H1 (cell line): ENCODE measurements around the gene SLC37A2. TPM values are rescaled to one million over a fixed set of nuclear protein-coding genes. Genes with fewer than 3 reads are reported as not detected.

Experiments used
- ATF2 ChIP-seq: IDR thresholded peaks from 2 replicates; pipeline ENCODE4 v1.6.1; 2012; ENCODE audit warnings: low read length, inconsistent platforms
- BRCA1 ChIP-seq: IDR thresholded peaks from 2 replicates; pipeline ENCODE4 v1.6.1; 2012; ENCODE audit warnings: low read depth, low read length, improper control_type of control experiment
- CBX5 ChIP-seq: fragments of 300-800, 300-1000 bp; sonication (generic); IDR thresholded peaks from 2 replicates; pipeline ENCODE4 v1.7.1; 2016; ENCODE audit warnings: antibody characterized with exemption, low read length, low read depth
- CHD2 ChIP-seq: IDR thresholded peaks from 2 replicates; pipeline ENCODE4 v1.6.1; 2012; ENCODE audit warnings: low read length, improper control_type of control experiment
- MAX ChIP-seq: IDR thresholded peaks from 2 replicates; pipeline ENCODE4 v1.6.1; 2012; ENCODE audit warnings: inconsistent platforms
- POLR2AphosphoS5 ChIP-seq: IDR thresholded peaks from 2 replicates; pipeline ENCODE4 v1.6.1; 2011; ENCODE audit warnings: low read depth, low read length
- RAD21 ChIP-seq, 2 experiments: IDR thresholded peaks in 1 of 2; conservative IDR thresholded peaks in 1 of 2; 2 replicates each; pipeline ENCODE4 v1.6.1; 2011; ENCODE audit warnings: low read depth in 2 of 2, low read length in 2 of 2, improper control_type of control experiment in 1 of 2, inconsistent platforms in 1 of 2, mild to moderate bottlenecking in 1 of 2, moderate library complexity in 1 of 2
- SP4 ChIP-seq: IDR thresholded peaks from 2 replicates; pipeline ENCODE4 v1.6.1; 2012; ENCODE audit warnings: low read length, inconsistent platforms
- polyA plus RNA-seq, 7 experiments: library from polyadenylated mRNA; depleted of rRNA in 3 of 7; stranded (reverse) in 5 of 7; unstranded in 2 of 7; fragments of >200 nt in 5 of 7; fragments of 200-250 nt in 2 of 7; gene quantifications; 1 replicate in 5 of 7; 2 replicates in 1 of 7; 4 replicates in 1 of 7; pipeline versions ENCODE4 v1.2.1 to v1.2.3, GENCODE V29; 2011 to 2013; ENCODE audit warnings: missing spikeins in 2 of 7, mixed read lengths in 2 of 7
- total RNA-seq: library from RNA; stranded (reverse); fragmentation: NEBNext Ultra II Directional; extraction: Animal tissue kit (Norgen Biotek cat#: 25700); gene quantifications from 2 replicates; pipeline ENCODE4 v1.2.1, GENCODE V29; 2021
- TF ChIP-seq, protein P1 (sequence below), 3 experiments: IDR thresholded peaks; 1 replicate in 2 of 3; 2 replicates in 1 of 3; pipeline versions ENCODE4 v1.5.1 to v1.6.1; 2011; ENCODE audit warnings: low read length in 3 of 3, mild to moderate bottlenecking in 3 of 3, inconsistent platforms in 2 of 3, low read depth in 1 of 3, moderate library complexity in 1 of 3; ENCODE audit not compliant: insufficient read depth in 1 of 3; ENCODE audit errors: control extremely low read depth in 1 of 3

The SLC37A2 gene
- total and polyA plus RNA-seq, 2 of the 8 experiments (the other 6 are each of a cell fraction or from before 2014, with no cell fraction given): 1.3 to 1.9 TPM

- TF ChIP-seq, protein P1, sequence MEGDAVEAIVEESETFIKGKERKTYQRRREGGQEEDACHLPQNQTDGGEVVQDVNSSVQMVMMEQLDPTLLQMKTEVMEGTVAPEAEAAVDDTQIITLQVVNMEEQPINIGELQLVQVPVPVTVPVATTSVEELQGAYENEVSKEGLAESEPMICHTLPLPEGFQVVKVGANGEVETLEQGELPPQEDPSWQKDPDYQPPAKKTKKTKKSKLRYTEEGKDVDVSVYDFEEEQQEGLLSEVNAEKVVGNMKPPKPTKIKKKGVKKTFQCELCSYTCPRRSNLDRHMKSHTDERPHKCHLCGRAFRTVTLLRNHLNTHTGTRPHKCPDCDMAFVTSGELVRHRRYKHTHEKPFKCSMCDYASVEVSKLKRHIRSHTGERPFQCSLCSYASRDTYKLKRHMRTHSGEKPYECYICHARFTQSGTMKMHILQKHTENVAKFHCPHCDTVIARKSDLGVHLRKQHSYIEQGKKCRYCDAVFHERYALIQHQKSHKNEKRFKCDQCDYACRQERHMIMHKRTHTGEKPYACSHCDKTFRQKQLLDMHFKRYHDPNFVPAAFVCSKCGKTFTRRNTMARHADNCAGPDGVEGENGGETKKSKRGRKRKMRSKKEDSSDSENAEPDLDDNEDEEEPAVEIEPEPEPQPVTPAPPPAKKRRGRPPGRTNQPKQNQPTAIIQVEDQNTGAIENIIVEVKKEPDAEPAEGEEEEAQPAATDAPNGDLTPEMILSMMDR (IDR thresholded peaks at IDR 0.05; ENCODE audit: control extremely low read depth in 1 of 3, insufficient read depth in 1 of 3, low read depth in 1 of 3, low read length in 3 of 3): no peak
- TF ChIP-seq POLR2AphosphoS5 (no peak), CHD2 (no peak), BRCA1 (no peak), MAX (no peak), ATF2 (no peak), SP4 (no peak), RAD21 (IDR thresholded peaks at IDR 0.05 in 1 of 2, conservative IDR thresholded peaks at IDR 0.05 in 1 of 2; ENCODE audit: low read depth in 2 of 2, low read length in 2 of 2) (no peak), CBX5 (no peak)
Observed at GRCh38 chr11:125101596-125101995, 38.5 kb downstream of the SLC37A2 start (continued).
